K562 (cell line): ENCODE results near the gene EIF1. TPM values are rescaled to one million over a fixed set of nuclear protein-coding genes. Genes with fewer than 3 reads are reported as not detected.
A peak's percentile ranks its signal among the peaks of the same experiment; 100 is the strongest.

Experiments
- ATAC-seq: fragments of 200-7000 bp; cut with Tn5 transposase; 3 replicates; pipeline ENCODE4 v1.9.1; 2020; ENCODE audit warnings: moderate library complexity
- BruUV-seq: library from RNA; stranded (reverse); fragments of 400-500 nt; replicated peaks from 2 replicates; lab custom pipeline; 2021; lab: Mats Ljungman, UMichigan
- CTCF ChIA-PET: fragments of 300-600 bp; formaldehyde crosslinking; extraction: SDS; loops from one replicate; lab custom pipeline; 2021; ENCODE audit warnings: low intra/inter-chr PET ratio; lab: Yijun Ruan, JAX
- POLR2A ChIA-PET: fragments of 300-600, 350-650 bp; sonication (Branson Sonifier 250); formaldehyde crosslinking; extraction: SDS; loops from one replicate; lab custom pipeline; 2021; ENCODE audit warnings: antibody characterized with exemption, inconsistent platforms; lab: Yijun Ruan, JAX
- DNase-seq, 4 experiments: peaks; one replicate each; pipeline versions ENCODE4 v3.0.0 to v3.0.0-alpha.2; 2011 to 2018; ENCODE audit warnings: low spot score in 3 of 4, mixed read lengths in 3 of 4; ENCODE audit errors: extremely low read depth in 1 of 4
- FAIRE-seq: peaks from 2 replicates; lab custom pipeline; 2011; peaks lifted over from hg19 to GRCh38; lab: Jason Lieb, UNC
- H2AFZ ChIP-seq: 2 replicates; pipeline ENCODE4 v1.6.0; 2011; ENCODE audit warnings: low read depth, low read length, control low read depth, inconsistent platforms
- H3K27ac ChIP-seq: fragments of 200-600 bp; 3 replicates; pipeline ENCODE4 v1.8.0; 2011; ENCODE audit warnings: low read depth, mild to moderate bottlenecking, control low read depth, inconsistent platforms, low read length, moderate library complexity, mixed read lengths; ENCODE audit errors: extremely low read depth
- H3K27me3 ChIP-seq, 2 experiments: fragments of 300-600 bp in 1 of 2; 2 replicates in 1 of 2; 3 replicates in 1 of 2; pipeline versions ENCODE4 v1.6.0 to v1.8.0; 2011; ENCODE audit warnings: inconsistent platforms in 2 of 2, low read length in 2 of 2, mild to moderate bottlenecking in 1 of 2, mixed read lengths in 1 of 2, moderate library complexity in 1 of 2; ENCODE audit not compliant: control insufficient read depth in 2 of 2, insufficient read depth in 2 of 2
- H3K36me3 ChIP-seq: fragments of 300-600 bp; 3 replicates; pipeline ENCODE4 v1.8.0; 2011; ENCODE audit warnings: mild to moderate bottlenecking, low read length, inconsistent platforms; ENCODE audit not compliant: control insufficient read depth, insufficient read depth
- H3K4me1 ChIP-seq, 2 experiments: fragments of 200-600 bp in 1 of 2; replicated peaks in 1 of 2; 2 replicates in 1 of 2; 3 replicates in 1 of 2; pipeline versions ENCODE4 v1.5.1 to v1.8.0; 2011; ENCODE audit warnings: inconsistent platforms in 2 of 2, low read length in 2 of 2, mild to moderate bottlenecking in 1 of 2, mixed read lengths in 1 of 2, moderate library complexity in 1 of 2; ENCODE audit not compliant: control insufficient read depth in 2 of 2, insufficient read depth in 2 of 2
- H3K4me2 ChIP-seq: 2 replicates; pipeline ENCODE4 v1.6.1; 2011; ENCODE audit warnings: low read length, control low read depth, inconsistent platforms, mixed read lengths; ENCODE audit not compliant: insufficient read depth
- H3K4me3 ChIP-seq: fragments of 200-600 bp; sonication (generic), shearing (Covaris generic); 2 replicates; pipeline ENCODE4 v1.5.1; 2016; ENCODE audit warnings: control low read depth, inconsistent platforms
- H3K79me2 ChIP-seq: fragments of 200-600 bp; 3 replicates; pipeline ENCODE4 v1.8.0; 2011; ENCODE audit warnings: low read length, inconsistent platforms; ENCODE audit not compliant: control insufficient read depth, insufficient read depth
- H3K9ac ChIP-seq, 2 experiments: 2 replicates each; pipeline versions ENCODE4 v1.6.0 to v1.6.1; 2011; ENCODE audit warnings: low read depth in 2 of 2, low read length in 2 of 2, control low read depth in 1 of 2, inconsistent platforms in 1 of 2, mild to moderate bottlenecking in 1 of 2, mixed read lengths in 1 of 2; ENCODE audit not compliant: insufficient read depth in 1 of 2
- H3K9me1 ChIP-seq: one replicate; pipeline ENCODE4 v1.6.0; 2011; ENCODE audit warnings: inconsistent platforms, mild to moderate bottlenecking, low read length, moderate library complexity; ENCODE audit not compliant: control insufficient read depth, insufficient read depth
- H3K9me3 ChIP-seq: replicated peaks from 2 replicates; pipeline ENCODE4 v1.5.1; 2011; ENCODE audit warnings: low read depth, low read length, inconsistent platforms; ENCODE audit not compliant: control insufficient read depth, insufficient read depth
- H4K20me1 ChIP-seq: replicated peaks from 2 replicates; pipeline ENCODE4 v1.6.1; 2011; ENCODE audit warnings: low read length, inconsistent platforms, mixed read lengths; ENCODE audit not compliant: control insufficient read depth, insufficient read depth
- CREB1 ChIP-seq, 2 experiments: sonication (generic) in 1 of 2; formaldehyde crosslinking in 1 of 2; IDR thresholded peaks; 2 replicates each; pipeline versions ENCODE4 v1.6.1 to v1.8.0; 2012 to 2022; ENCODE audit warnings: inconsistent platforms in 1 of 2, mild to moderate bottlenecking in 1 of 2, missing genetic modification reagents in 1 of 2, moderate library complexity in 1 of 2
- ELF1 ChIP-seq: fragments of 200-800 bp; sonication (Bioruptor generic); IDR thresholded peaks from 2 replicates; pipeline ENCODE4 v1.6.1; 2016; ENCODE audit warnings: missing genetic modification characterization, missing compliant biosample characterization
- ETV1 ChIP-seq: fragments of 450-650 bp; conservative IDR thresholded peaks from 2 replicates; pipeline ENCODE4 v1.6.1; 2016; ENCODE audit warnings: missing genetic modification characterization, control low read depth, low read depth, missing compliant biosample characterization
- MYNN ChIP-seq, 2 experiments: sonication (generic); formaldehyde crosslinking in 1 of 2; IDR thresholded peaks; 2 replicates each; pipeline versions ENCODE4 v1.5.0 to v1.6.1; 2016 to 2020; ENCODE audit warnings: antibody characterized with exemption in 1 of 2, missing genetic modification reagents in 1 of 2
- PHF21A ChIP-seq: fragments of 450-650 bp; IDR thresholded peaks from 2 replicates; pipeline ENCODE4 v1.6.1; 2017; ENCODE audit warnings: low read depth, borderline replicate concordance
- POLR2H ChIP-seq: IDR thresholded peaks from 2 replicates; pipeline ENCODE4 v1.6.1; 2016; ENCODE audit warnings: missing genetic modification characterization, low read depth, mild to moderate bottlenecking, control low read depth, missing compliant biosample characterization, moderate library complexity
- PRMT5 ChIP-seq: sonication (generic); formaldehyde crosslinking; IDR thresholded peaks from 2 replicates; pipeline ENCODE4 v1.5.0; 2020; ENCODE audit warnings: missing genetic modification reagents
- PTBP1 ChIP-seq: fragments of 200-400 bp; formaldehyde crosslinking; IDR thresholded peaks from 2 replicates; pipeline ENCODE4 v1.6.1; 2017; ENCODE audit warnings: low read depth, low read length
- WGBS: fragments of 100-300 bp; shearing (Covaris generic); methylation state at CpG from one replicate; pipeline ENCODE4 v1.1.6; 2016; ENCODE audit warnings: low coverage, mixed read lengths; ENCODE audit not compliant: insufficient coverage; ENCODE audit errors: missing lambda C conversion rate; 5-methylcytosine and 5-hydroxymethylcytosine counted together
- in situ Hi-C: fragments of 300-500 bp; cut with MboI; formaldehyde crosslinking; loops from 4 replicates; pipeline ENCODE4 v1.15.0; 2018; ENCODE audit warnings: inconsistent platforms, mixed read lengths
- intact Hi-C: fragments of 100-400 bp; cut with micrococcal nuclease; formaldehyde crosslinking; loops from 2 replicates; pipeline ENCODE4 v1.14.2; 2022
- polyA plus RNA-seq, 8 experiments: library from polyadenylated mRNA; depleted of rRNA in 4 of 8; stranded (reverse) in 5 of 8; unstranded in 3 of 8; fragments of >200 nt; fragmentation: Nextera tagmentation in 2 of 8; fragmentation: Illumina TruSeq in 1 of 8; extraction: Ambion mirVana in 2 of 8; extraction: Trizol in 1 of 8; gene quantifications; 2 replicates each; pipeline versions ENCODE4 v1.2.1 to v1.2.3, GENCODE V29; 2011 to 2014; ENCODE audit warnings: inconsistent platforms in 1 of 8, missing spikeins in 1 of 8
- total RNA-seq, 7 experiments: library from RNA; depleted of rRNA in 6 of 7; stranded (reverse); fragments of >200 nt in 6 of 7; fragmentation: Illumina TruSeq in 2 of 7; extraction: Trizol in 2 of 7; gene quantifications; 2 replicates each; pipeline versions ENCODE4 v1.2.1 to v1.2.3, GENCODE V29; 2011 to 2021; ENCODE audit warnings: low replicate concordance in 1 of 7
- TF ChIP-seq, protein P1 (sequence below): fragments of 450-650 bp; IDR thresholded peaks from 2 replicates; pipeline ENCODE4 v1.6.1; 2018; ENCODE audit not compliant: partially characterized antibody
- TF ChIP-seq, protein P2 (sequence below): IDR thresholded peaks from 2 replicates; pipeline ENCODE4 v1.6.1; 2012; ENCODE audit warnings: low read depth, low read length, improper control_type of control experiment, borderline replicate concordance

Gene EIF1
- total and polyA plus RNA-seq, 9 of the 15 experiments (the other 6 are each of a cell fraction or from before 2014, with no cell fraction given), result 67.0 to 1,204 (median 320) TPM

GRCh38 chr17:41649923-41650519, 38.7 kb upstream of the EIF1 start:
- ATAC-seq (no peak), FAIRE-seq (peak; percentile 69), DNase-seq (no peak)
- Histone ChIP-seq H3K9me1 (no peaks in the 10 kb centered on the region), H3K9me3 (no peaks in the 10 kb centered on the region), H3K4me2 (no peak overlapping the region), H3K27ac (no peak overlapping the region), H3K36me3 (no peaks in the 10 kb centered on the region), H3K9ac (no peak overlapping the region), H3K79me2 (no peaks in the 10 kb centered on the region), H2AFZ (no peak overlapping the region), H3K4me1 (peaks cover 20 to 39% of the 10 kb centered on the region in 2 experiments; a peak in 4 of 5 replicates), H3K27me3 (peaks cover 0 to 15% of the 10 kb centered on the region in 2 experiments; a peak in 2 of 5 replicates), H4K20me1 (0 out of 2 replicates have a peak, but pooled peaks cover 3% of the 10 kb centered on the region), H3K4me3 (no peak overlapping the region)
- ChIA-PET CTCF (interaction anchor here (0.5 to 4.8 kb wide), 3 partner anchors 11 to 101 kb away, joined by 3 to 87 read pairs (median 80); no protein-coding TSS in a partner anchor), POLR2A (interaction anchor here (0.6 kb wide), 1 partner anchor 241 kb away, joined by 4 read pairs; no protein-coding TSS in a partner anchor)
- in situ Hi-C loops (loop anchor here (25.0 kb wide), 1 partner anchor 1038 kb away; no protein-coding TSS in a partner anchor), intact Hi-C loops (loop anchor here (5.0 kb wide), 1 partner anchor 743 kb away; no protein-coding TSS in a partner anchor)
- 58% methylated on average over 10 of the region's 10 CpGs for WGBS
- TF ChIP-seq PHF21A (no peak), POLR2H (no peak), CREB1 (IDR thresholded peaks at IDR 0.05) (no peak), CREB1 (CRISPR knock-in tag; IDR thresholded peaks at IDR 0.05) (no peak), PRMT5 (CRISPR knock-in tag) (no peak), ELF1 (tag) (no peak), MYNN (IDR thresholded peaks at IDR 0.05) (no peak), MYNN (CRISPR knock-in tag; IDR thresholded peaks at IDR 0.05) (no peak), PTBP1 (no peak), ETV1 (no peak)
- TF ChIP-seq, protein P1, sequence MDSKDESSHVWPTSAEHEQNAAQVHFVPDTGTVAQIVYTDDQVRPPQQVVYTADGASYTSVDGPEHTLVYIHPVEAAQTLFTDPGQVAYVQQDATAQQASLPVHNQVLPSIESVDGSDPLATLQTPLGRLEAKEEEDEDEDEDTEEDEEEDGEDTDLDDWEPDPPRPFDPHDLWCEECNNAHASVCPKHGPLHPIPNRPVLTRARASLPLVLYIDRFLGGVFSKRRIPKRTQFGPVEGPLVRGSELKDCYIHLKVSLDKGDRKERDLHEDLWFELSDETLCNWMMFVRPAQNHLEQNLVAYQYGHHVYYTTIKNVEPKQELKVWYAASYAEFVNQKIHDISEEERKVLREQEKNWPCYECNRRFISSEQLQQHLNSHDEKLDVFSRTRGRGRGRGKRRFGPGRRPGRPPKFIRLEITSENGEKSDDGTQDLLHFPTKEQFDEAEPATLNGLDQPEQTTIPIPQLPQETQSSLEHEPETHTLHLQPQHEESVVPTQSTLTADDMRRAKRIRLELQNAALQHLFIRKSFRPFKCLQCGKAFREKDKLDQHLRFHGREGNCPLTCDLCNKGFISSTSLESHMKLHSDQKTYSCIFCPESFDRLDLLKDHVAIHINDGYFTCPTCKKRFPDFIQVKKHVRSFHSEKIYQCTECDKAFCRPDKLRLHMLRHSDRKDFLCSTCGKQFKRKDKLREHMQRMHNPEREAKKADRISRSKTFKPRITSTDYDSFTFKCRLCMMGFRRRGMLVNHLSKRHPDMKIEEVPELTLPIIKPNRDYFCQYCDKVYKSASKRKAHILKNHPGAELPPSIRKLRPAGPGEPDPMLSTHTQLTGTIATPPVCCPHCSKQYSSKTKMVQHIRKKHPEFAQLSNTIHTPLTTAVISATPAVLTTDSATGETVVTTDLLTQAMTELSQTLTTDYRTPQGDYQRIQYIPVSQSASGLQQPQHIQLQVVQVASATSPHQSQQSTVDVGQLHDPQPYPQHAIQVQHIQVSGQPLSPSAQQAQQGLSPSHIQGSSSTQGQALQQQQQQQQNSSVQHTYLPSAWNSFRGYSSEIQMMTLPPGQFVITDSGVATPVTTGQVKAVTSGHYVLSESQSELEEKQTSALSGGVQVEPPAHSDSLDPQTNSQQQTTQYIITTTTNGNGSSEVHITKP, result no peak
- TF ChIP-seq, protein P2, sequence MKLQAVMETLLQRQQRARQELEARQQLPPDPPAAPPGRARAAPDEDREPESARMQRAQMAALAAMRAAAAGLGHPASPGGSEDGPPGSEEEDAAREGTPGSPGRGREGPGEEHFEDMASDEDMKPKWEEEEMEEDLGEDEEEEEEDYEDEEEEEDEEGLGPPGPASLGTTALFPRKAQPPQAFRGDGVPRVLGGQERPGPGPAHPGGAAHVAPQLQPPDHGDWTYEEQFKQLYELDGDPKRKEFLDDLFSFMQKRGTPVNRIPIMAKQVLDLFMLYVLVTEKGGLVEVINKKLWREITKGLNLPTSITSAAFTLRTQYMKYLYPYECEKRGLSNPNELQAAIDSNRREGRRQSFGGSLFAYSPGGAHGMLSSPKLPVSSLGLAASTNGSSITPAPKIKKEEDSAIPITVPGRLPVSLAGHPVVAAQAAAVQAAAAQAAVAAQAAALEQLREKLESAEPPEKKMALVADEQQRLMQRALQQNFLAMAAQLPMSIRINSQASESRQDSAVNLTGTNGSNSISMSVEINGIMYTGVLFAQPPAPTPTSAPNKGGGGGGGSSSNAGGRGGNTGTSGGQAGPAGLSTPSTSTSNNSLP, result no peak
- BruUV-seq, result no TSS peak
